ENCODE results near the gene PLXDC1. TPM values are rescaled to one million over a fixed set of nuclear protein-coding genes. Genes with fewer than 3 reads are reported as not detected.

The PLXDC1 gene
- polyA plus RNA-seq, 1 donor, result 9.3 TPM

Other genes starting within 250 kb of the PLXDC1 start
- gene FBXO47, start 184.2 kb downstream of the PLXDC1 start, polyA plus RNA-seq (ENCODE audit: insufficient read length), result not detected
- not detected for gene ARL5C, start 14.5 kb upstream of the PLXDC1 start, polyA plus RNA-seq (ENCODE audit: insufficient read length)
- gene CACNB1, start 46.0 kb upstream of the PLXDC1 start, polyA plus RNA-seq (ENCODE audit: insufficient read length), result 259 TPM
- 2,704 TPM for gene RPL19, start 48.6 kb upstream of the PLXDC1 start, polyA plus RNA-seq (ENCODE audit: insufficient read length)
- 0.25 TPM for gene STAC2, start 74.3 kb upstream of the PLXDC1 start, polyA plus RNA-seq (ENCODE audit: insufficient read length)
- gene FBXL20, start 250.0 kb upstream of the PLXDC1 start, polyA plus RNA-seq (ENCODE audit: insufficient read length), result 7.5 TPM